Measurements from ENCODE around the gene MEIOB. TPM values are rescaled to one million over a fixed set of nuclear protein-coding genes. Genes with fewer than 3 reads are reported as not detected.
"Not testable (repeated sequence)": the region's sequence is repeated elsewhere in the genome, so short reads cannot be mapped to it uniquely, and the experiment has no call there.

MEIOB gene
- total RNA-seq, 1 donor from 2014 or later = 0.20 TPM

GRCh38 chr16:1816396-1817275 is 55.3 kb downstream of the MEIOB start:
- ATAC-seq (peak; percentile 43), DNase-seq (ENCODE audit: low spot score) (peak; percentile 85)

GRCh38 chr16:1815461-1815860 is 56.5 kb downstream of the MEIOB start:
- no peak for ATAC-seq
- no peak for DNase-seq (ENCODE audit: low spot score)

- DNase-seq (ENCODE audit: low spot score) = peak; percentile 90
- ATAC-seq = peak; percentile 88
Measured at GRCh38 chr16:1812732-1813163, 59.2 kb downstream of the MEIOB start.

- ATAC-seq (no peak), DNase-seq (ENCODE audit: low spot score) (no peak)
Measured at GRCh38 chr16:1810536-1810935, 61.4 kb downstream of the MEIOB start.

GRCh38 chr16:1810106-1810505 is 61.9 kb downstream of the MEIOB start:
- DNase-seq (ENCODE audit: low spot score) = no peak
- ATAC-seq = no peak

DNA sequence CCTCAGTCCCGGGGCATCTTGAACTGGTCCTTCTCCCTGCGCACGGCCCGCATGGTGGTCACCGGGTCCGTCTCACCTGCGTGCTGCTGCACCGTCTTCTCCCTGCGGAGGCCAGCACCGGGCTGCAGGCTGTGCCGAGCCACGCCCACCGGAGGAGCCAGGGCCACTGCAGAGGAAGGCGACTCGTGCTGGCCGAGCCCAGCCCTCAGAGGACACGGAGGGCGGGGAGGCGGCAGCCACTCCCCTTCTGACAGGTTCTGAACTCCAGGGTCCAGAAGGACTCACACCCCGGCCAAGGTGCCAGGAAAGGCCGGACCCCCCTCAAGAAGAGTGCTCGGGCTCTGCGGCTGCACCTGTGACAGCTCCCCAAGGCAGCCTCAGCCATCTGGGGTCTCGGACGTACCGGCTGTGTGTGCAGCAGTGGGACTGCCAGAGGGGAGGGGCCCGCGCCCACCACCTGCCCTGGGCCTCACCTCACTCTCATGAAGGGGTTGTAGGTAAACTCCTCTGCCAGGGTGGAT is 62.6 kb downstream of the MEIOB start:
- DNase-seq (ENCODE audit: low spot score) = no peak
- peak; percentile 6 for ATAC-seq

DNA sequence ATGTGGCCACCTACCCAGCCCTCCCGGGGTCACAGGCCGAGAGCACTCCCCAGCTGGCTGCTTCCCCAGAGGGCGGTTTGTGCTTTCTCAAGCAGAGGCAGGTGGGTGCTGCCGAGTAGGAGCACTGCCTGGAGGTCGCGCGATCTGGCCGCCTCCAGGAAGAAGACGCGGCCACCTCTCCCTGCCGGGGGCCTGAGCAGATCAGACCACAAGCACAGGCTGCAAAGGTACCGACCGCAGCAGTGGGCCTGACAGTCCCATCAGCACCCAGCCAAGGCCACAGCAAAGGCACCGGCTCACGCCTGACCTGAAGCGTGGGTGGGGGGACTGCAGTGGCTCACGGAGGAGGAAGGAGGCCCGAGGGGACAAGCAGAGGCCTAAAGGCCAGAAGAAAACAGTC is 63.3 kb downstream of the MEIOB start:
- DNase-seq (ENCODE audit: low spot score) (no peak), ATAC-seq (no peak)

GRCh38 chr16:1807626-1808025 is 64.3 kb downstream of the MEIOB start:
- no peak for DNase-seq (ENCODE audit: low spot score)
- ATAC-seq = no peak

GRCh38 chr16:1800701-1801100 is 71.3 kb downstream of the MEIOB start:
- DNase-seq (ENCODE audit: low spot score) (no peak), ATAC-seq (peak; percentile 11)

- not testable (repeated sequence) for ATAC-seq
Measured at GRCh38 chr16:1799263-1799662, 72.7 kb downstream of the MEIOB start.

GRCh38 chr16:1794908-1795666 is 76.9 kb downstream of the MEIOB start:
- peak; percentile 44 for DNase-seq (ENCODE audit: low spot score)
- no peak for ATAC-seq

More at GRCh38 chr16:1799263-1799662, 72.7 kb downstream of the MEIOB start:
- DNase-seq (ENCODE audit: low spot score) = not testable (repeated sequence)

DNA sequence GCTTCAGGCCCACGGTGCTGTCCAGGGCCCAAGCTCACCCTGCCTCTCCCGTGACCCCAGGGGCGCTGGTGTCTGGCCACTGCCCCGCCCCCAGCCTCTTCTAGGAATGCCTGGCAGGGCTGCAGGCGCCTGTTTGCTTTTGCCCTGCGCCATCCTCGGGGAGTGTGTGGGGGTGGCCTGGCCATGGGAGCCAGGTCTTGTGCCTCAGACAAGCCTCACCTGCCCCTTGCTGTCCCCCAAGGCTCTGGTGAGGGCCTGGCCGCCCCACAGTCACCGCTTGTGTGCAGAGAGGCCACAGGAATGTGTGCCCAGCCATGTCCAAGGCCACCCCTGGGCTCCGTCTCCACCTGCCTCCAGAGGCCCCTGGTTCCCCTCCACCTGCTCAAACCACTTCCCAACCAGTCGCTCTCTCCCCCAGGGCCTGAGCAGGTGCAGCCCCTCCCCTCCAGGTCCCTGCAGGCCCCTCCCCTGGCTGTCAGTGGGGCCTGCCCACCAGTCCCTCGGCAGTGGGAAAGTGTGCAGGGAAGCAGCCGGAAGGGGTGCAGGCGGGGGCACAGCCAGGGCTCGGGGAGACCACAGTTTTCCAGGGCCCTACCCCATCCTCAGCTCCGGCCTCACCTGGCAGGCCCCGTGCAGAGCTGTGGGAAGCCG is 77.6 kb downstream of the MEIOB start:
- DNase-seq (ENCODE audit: low spot score) = peak; percentile 90
- peak; percentile 73 for ATAC-seq

GRCh38 chr16:1793578-1794220 is 78.3 kb downstream of the MEIOB start, which contains the start of gene IGFALS:
Gene IGFALS, minus strand, starts transcription at chr16:1793705. Its CDS starts 53 bp downstream, at chr16:1793652.
- ATAC-seq (peak; percentile 77), DNase-seq (ENCODE audit: low spot score) (peak; percentile 87)

DNA sequence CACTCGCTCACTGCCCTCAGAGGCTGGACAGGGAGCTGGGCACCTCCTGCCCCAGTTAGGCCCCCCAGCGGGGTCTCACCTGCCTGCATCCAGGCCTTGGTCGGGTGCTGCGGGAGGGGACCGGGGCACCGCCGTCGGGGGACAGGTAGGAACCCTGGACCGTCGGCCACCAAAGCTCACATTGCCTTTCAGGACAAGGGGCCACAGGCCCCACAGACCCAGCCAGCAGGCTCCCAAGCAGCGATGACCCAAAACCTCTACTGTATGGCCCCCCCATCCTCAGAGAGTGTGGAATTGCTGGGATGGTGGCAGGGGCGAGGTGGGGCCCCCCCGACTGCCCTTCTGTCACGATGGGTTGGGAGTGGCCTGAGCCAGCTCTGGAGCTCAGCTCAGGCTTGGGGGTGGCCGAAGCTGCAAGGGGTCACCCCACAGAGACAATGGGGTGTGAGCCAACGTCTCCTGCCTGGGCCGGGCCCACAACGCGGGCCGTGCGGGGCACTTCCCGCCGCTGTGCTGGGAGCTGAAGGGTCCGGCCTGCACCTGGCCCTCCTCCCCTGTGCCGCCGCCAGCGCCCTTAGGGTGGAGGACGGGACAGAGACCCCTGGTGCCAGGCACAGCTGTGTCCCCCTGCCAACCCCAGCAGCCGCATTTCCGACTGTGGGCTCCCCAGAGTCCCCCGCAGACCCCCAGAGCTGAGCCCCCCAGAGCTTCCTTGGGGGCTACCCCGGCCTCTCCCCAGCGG is 79.0 kb downstream of the MEIOB start:
- peak; percentile 5 for ATAC-seq
- peak; percentile 46 for DNase-seq (ENCODE audit: low spot score)

- DNase-seq (ENCODE audit: low spot score) (peak; percentile 86), ATAC-seq (peak; percentile 67)
Measured at GRCh38 chr16:1791943-1792812, 79.8 kb downstream of the MEIOB start.

DNA sequence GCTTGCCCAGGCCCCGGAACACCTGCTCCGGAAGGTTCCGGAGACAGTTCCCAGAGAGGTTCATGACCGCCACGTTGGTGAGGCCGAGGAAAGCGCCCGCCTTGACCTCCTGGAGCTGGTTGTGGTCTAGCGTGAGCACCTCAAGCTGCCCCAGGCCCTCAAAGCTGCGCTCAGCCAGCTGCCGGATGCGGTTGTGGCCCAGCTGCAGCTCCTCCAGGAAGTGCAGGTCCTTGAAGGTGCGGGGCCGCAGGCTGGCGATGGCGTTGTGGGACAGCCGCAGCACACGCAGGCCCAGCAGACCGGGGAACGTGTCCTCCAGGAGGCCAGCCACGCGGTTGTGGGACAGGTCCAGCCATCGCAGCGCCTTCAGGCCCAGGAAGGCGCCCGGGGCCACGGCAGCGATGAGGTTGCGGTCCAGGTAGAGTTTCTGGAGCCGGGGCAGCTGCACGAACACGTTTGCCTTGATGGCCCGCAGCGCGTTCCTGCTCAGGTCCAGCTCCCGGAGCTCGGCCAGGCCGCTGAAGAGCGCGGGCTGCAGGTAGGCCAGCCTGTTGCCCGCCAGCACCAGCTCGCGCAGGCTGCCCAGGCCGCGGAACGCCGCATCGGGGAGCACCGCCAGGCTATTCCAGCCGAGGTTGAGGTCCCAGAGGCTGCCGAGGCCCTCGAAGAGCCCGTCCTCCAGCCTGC is 80.6 kb downstream of the MEIOB start:
- ATAC-seq = no peak
- DNase-seq (ENCODE audit: low spot score) = peak; percentile 48

GRCh38 chr16:1790611-1791255 is 81.2 kb downstream of the MEIOB start:
- DNase-seq (ENCODE audit: low spot score) = peak; percentile 52

GRCh38 chr16:1790261-1790610 is 81.7 kb downstream of the MEIOB start:
- no peak for DNase-seq (ENCODE audit: low spot score)

More at GRCh38 chr16:1790611-1791255, 81.2 kb downstream of the MEIOB start:
- no peak for ATAC-seq

More at GRCh38 chr16:1790261-1790610, 81.7 kb downstream of the MEIOB start:
- ATAC-seq = no peak
